WERI-Rb-1 (cell line): Measurements from ENCODE around the gene PPP4R3A.
A peak's percentile ranks its signal among the peaks of the same experiment; 100 is the strongest.
"Not testable (repeated sequence)": the region's sequence is repeated elsewhere in the genome, so short reads cannot be mapped to it uniquely, and the experiment has no call there.

Source experiments
- DNase-seq: peaks from one replicate; pipeline ENCODE4 v3.0.0-alpha.2; 2020
- H3K27ac ChIP-seq: fragments of 250-450 bp; sonication (Bioruptor Pico); 2 replicates; pipeline ENCODE4 v1.5.1; 2020; ENCODE audit warnings: mild to moderate bottlenecking, moderate library complexity
- H3K27me3 ChIP-seq: fragments of 250-450 bp; sonication (Bioruptor Pico); 2 replicates; pipeline ENCODE4 v1.5.1; 2021; ENCODE audit warnings: mild to moderate bottlenecking, low read depth, moderate library complexity; ENCODE audit not compliant: insufficient read depth, severe bottlenecking
- H3K36me3 ChIP-seq: fragments of 250-450 bp; sonication (Bioruptor Pico); 2 replicates; pipeline ENCODE4 v1.5.1; 2020; ENCODE audit warnings: mild to moderate bottlenecking, moderate library complexity
- H3K4me3 ChIP-seq: 2 replicates; pipeline ENCODE4 v1.5.1; 2011; ENCODE audit warnings: low read depth, mild to moderate bottlenecking, control low read depth, low read length
- H3K9me3 ChIP-seq: fragments of 250-450 bp; sonication (Bioruptor Pico); 2 replicates; pipeline ENCODE4 v1.5.1; 2021; ENCODE audit warnings: mild to moderate bottlenecking, moderate library complexity; ENCODE audit not compliant: severe bottlenecking
- CTCF ChIP-seq: IDR thresholded peaks from 2 replicates; pipeline ENCODE4 v1.5.1; 2011; ENCODE audit warnings: low read depth, mild to moderate bottlenecking, control low read depth, inconsistent platforms, low read length

The PPP4R3A gene

GRCh38 chr14:91545204-91545603 is 35.1 kb upstream of the PPP4R3A start:
- H3K9me3 ChIP-seq: peaks cover 6% of the 10 kb centered on the region
- no peaks in the 10 kb centered on the region for H3K27me3 ChIP-seq
- no peak for DNase-seq
- no peak overlapping the region for H3K4me3 ChIP-seq
- H3K27ac ChIP-seq: no peak overlapping the region
- H3K36me3 ChIP-seq: no peaks in the 10 kb centered on the region
- TF ChIP-seq CTCF: no peak

DNA sequence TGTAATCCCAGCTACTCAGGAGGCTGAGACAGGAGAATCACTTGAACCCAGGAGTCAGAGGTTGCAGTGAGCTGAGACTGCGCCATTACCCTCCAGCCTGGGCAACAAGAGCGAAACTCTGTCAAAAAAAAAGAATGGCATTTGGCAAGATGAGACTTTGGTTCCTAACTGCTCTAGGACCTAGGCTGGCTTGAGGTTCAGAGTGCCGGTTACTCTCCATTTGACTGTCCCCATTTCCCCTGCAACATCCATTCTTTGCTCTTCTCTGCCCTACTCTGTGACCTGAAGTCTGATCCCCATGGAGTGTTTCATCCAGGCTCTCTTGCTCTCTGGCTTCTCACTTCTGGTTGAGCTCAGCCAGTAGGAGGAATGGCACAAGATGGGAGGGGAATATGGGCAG is 26.2 kb upstream of the PPP4R3A start:
- peaks cover 5% of the 10 kb centered on the region for H3K9me3 ChIP-seq
- no peaks in the 10 kb centered on the region for H3K36me3 ChIP-seq
- no peak for TF ChIP-seq CTCF
- H3K27me3 ChIP-seq: no peaks in the 10 kb centered on the region
- no peak for DNase-seq
- no peak overlapping the region for H3K27ac ChIP-seq
- no peak overlapping the region for H3K4me3 ChIP-seq

- H3K27me3 ChIP-seq, H3K36me3 ChIP-seq, DNase-seq, H3K4me3 ChIP-seq, H3K27ac ChIP-seq, H3K9me3 ChIP-seq: not testable (repeated sequence)
Measured at GRCh38 chr14:91534059-91534458, 23.9 kb upstream of the PPP4R3A start.

- no peak overlapping the region for H3K27ac ChIP-seq
- H3K4me3 ChIP-seq: no peak overlapping the region
- H3K27me3 ChIP-seq: no peaks in the 10 kb centered on the region
Measured at GRCh38 chr14:91533623-91534022, 23.5 kb upstream of the PPP4R3A start.

DNA sequence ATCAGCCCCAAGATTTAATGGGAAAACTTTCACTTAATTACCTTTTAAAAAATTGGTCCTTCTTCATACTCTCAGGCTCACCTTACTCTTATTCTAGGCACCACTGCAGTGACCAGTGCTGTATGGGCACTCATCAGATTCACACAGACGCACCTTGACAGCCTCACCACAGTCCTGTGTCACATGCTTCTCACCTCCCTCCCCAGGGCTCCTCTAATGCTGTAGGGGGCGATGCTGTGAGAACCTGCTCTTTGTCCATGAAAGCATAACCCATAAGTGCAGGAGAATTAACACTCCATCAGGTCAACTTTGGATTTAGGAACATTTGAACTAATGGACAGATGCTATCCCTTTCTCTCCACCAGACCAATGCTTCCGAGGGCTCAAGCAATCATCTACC is 13.9 kb upstream of the PPP4R3A start:
- H3K27me3 ChIP-seq: no peaks in the 10 kb centered on the region
- 0 out of 2 replicates have a peak, but pooled peaks have one; percentile 11 for TF ChIP-seq CTCF

More at GRCh38 chr14:91533623-91534022, 23.5 kb upstream of the PPP4R3A start:
- H3K36me3 ChIP-seq: no peaks in the 10 kb centered on the region
- DNase-seq: no peak
- TF ChIP-seq CTCF: no peak
- H3K9me3 ChIP-seq: no peaks in the 10 kb centered on the region

DNA sequence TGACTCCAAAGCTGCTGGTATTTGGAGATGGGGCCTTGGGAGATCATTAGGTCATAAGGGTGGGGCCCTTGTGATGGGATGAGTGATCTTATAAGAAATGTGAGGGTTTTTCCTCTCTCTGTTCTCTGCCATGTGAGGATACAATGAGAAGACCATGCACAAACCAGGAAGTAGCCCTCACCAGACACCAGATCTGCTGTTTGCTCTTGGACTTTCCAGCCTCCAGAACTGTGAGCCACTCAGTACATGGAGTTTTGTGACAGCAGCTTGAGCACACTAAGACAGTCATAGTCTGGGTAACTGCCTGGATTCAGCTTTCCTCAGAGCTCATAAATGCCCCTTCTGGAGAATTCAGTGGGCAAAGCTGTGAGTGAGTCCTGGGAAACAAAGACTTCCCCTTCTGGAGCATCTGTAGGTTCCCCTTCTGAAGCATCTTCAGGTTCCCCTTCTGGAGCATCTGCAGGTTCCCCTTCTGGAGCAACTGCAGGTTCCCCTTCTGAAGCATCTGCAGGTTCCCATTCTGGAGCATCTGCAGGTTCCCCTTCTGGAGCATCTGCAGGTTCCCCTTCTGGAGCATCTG is 11.0 kb upstream of the PPP4R3A start:
- peaks cover 3% of the 10 kb centered on the region for H3K9me3 ChIP-seq
- no peak overlapping the region for H3K4me3 ChIP-seq
- H3K36me3 ChIP-seq: no peaks in the 10 kb centered on the region
- DNase-seq: no peak
- no peak overlapping the region for H3K27ac ChIP-seq
- TF ChIP-seq CTCF: no peak
- H3K27me3 ChIP-seq: no peaks in the 10 kb centered on the region

More for the DNA sequence above, 13.9 kb upstream of the PPP4R3A start:
- no peak overlapping the region for H3K27ac ChIP-seq
- DNase-seq: no peak
- H3K4me3 ChIP-seq: no peak overlapping the region
- H3K9me3 ChIP-seq: peaks cover 3% of the 10 kb centered on the region
- no peaks in the 10 kb centered on the region for H3K36me3 ChIP-seq
